ENCODE data around the gene TENT5C. TPM values are rescaled to one million over a fixed set of nuclear protein-coding genes. Genes with fewer than 3 reads are reported as not detected.

Gene TENT5C
- total and polyA plus RNA-seq, 2 of the 8 experiments (the other 6 are each of a cell fraction or from before 2014, with no cell fraction given): 0.38 to 0.99 TPM

GRCh38 chr1:117620440-117620839 is 14.6 kb downstream of the TENT5C start:
- no peak overlapping the region for H2BK15ac ChIP-seq (ENCODE audit: low read length)
- H3K4me1 ChIP-seq (replicated peaks in 1 of 4; ENCODE audit: control insufficient read depth in 3 of 4, insufficient read depth in 4 of 4, low read length in 3 of 4): no peaks in the 10 kb centered on the region
- TF ChIP-seq TEAD4 (IDR thresholded peaks at IDR 0.05; ENCODE audit: low read depth, low read length) (no peak), CBX5 (IDR thresholded peaks at IDR 0.05; ENCODE audit: low read depth, low read length) (no peak), GABPA (IDR thresholded peaks at IDR 0.05; ENCODE audit: borderline replicate concordance, insufficient read depth, low read length) (no peak), BACH1 (IDR thresholded peaks at IDR 0.05; ENCODE audit: low read length) (no peak), FOSL1 (IDR thresholded peaks at IDR 0.05; ENCODE audit: insufficient read depth, low read depth, low read length) (no peak), MAFK (IDR thresholded peaks at IDR 0.05; ENCODE audit: low read depth, low read length) (no peak), USF2 (IDR thresholded peaks at IDR 0.05; ENCODE audit: low read length) (no peak), JUN (IDR thresholded peaks at IDR 0.05; ENCODE audit: low read depth, low read length) (no peak), RXRA (IDR thresholded peaks at IDR 0.05; ENCODE audit: insufficient read depth, low read depth, low read length) (no peak), ASH2L (IDR thresholded peaks at IDR 0.05; ENCODE audit: low read length) (no peak), SAP30 (IDR thresholded peaks at IDR 0.05; ENCODE audit: insufficient read depth, insufficient replicate concordance, low read length) (no peak), SIX5 (IDR thresholded peaks at IDR 0.05; ENCODE audit: low read depth, low read length) (no peak), SP1 (IDR thresholded peaks at IDR 0.05; ENCODE audit: low read depth, low read length) (no peak)
- 88% methylated on average over 6 of the region's 6 CpGs; no CpG with 5 or more reads in 1 of the 2 experiments for WGBS, 2 experiments (ENCODE audit: extremely low coverage in 1 of 2, insufficient coverage in 1 of 2, insufficient read length in 1 of 2, insufficient replicate concordance in 2 of 2, low coverage in 1 of 2, low lambda C conversion rate in 2 of 2, missing lambda C conversion rate in 1 of 2)
- DNase-seq (ENCODE audit: low read depth in 1 of 2, low spot score in 2 of 2): no peak
- no peaks in the 10 kb centered on the region for H3K79me2 ChIP-seq (ENCODE audit: control insufficient read depth in 1 of 2, insufficient read depth in 2 of 2, low read length in 2 of 2)
- no peak overlapping the region for H2BK5ac ChIP-seq (ENCODE audit: low read depth, low read length)
- no peak overlapping the region for H3K4me3 ChIP-seq (ENCODE audit: extremely low read depth in 1 of 4, insufficient read depth in 2 of 4, low read depth in 3 of 4, low read length in 4 of 4)
- H3K18ac ChIP-seq (ENCODE audit: extremely low read depth, low read length): no peak overlapping the region
- no peak overlapping the region for H3K23ac ChIP-seq (ENCODE audit: insufficient read length)
- no peak overlapping the region for H4K8ac ChIP-seq (ENCODE audit: extremely low read depth, insufficient read depth, low read length)
- no peak for FAIRE-seq
- no peaks in the 10 kb centered on the region; the same call in 1 of the 2 replicates for H3K79me1 ChIP-seq (ENCODE audit: low read depth, low read length)
- H3K27ac ChIP-seq (ENCODE audit: low read depth, low read length): no peak overlapping the region
- no peak overlapping the region for H2BK12ac ChIP-seq (ENCODE audit: low read depth, low read length)
- no peaks in the 10 kb centered on the region for H4K20me1 ChIP-seq (replicated peaks in 1 of 2; ENCODE audit: control insufficient read depth in 1 of 2, insufficient read depth in 2 of 2, low read length in 2 of 2)
- POLR2A ChIA-PET (ENCODE audit: partially characterized antibody): interaction anchor here (0.9 to 1.2 kb wide), 2 partner anchors 10 to 14 kb away, joined by 3 to 4 read pairs; no protein-coding TSS in a partner anchor
- CTCF ChIA-PET (ENCODE audit: partially characterized antibody): no interaction called here
- H4K91ac ChIP-seq (replicated peaks; ENCODE audit: insufficient read length, low read length): no peak overlapping the region
- H2AK5ac ChIP-seq (ENCODE audit: low read depth, low read length): no peak overlapping the region
- no peaks in the 10 kb centered on the region for H3K23me2 ChIP-seq (ENCODE audit: low read depth, low read length)
- no peak overlapping the region for H4K5ac ChIP-seq (ENCODE audit: insufficient read length, low read depth, low read length)
- no peak overlapping the region for H2BK120ac ChIP-seq (replicated peaks; ENCODE audit: low read depth, low read length)
- H3K4ac ChIP-seq (replicated peaks; ENCODE audit: insufficient read length, low read depth, low read length): no peak overlapping the region
- H2AFZ ChIP-seq (ENCODE audit: low read length): no peak overlapping the region
- no peak overlapping the region for H3K56ac ChIP-seq (replicated peaks; ENCODE audit: insufficient read length, low read depth, low read length)
- H3K27me3 ChIP-seq (replicated peaks in 1 of 4; ENCODE audit: control insufficient read depth in 3 of 4, extremely low read depth in 1 of 4, insufficient read depth in 3 of 4, low read length in 3 of 4): no peaks in the 10 kb centered on the region
- no peak overlapping the region for H2BK20ac ChIP-seq (ENCODE audit: low read length)
- H3K14ac ChIP-seq (ENCODE audit: insufficient read length): no peak overlapping the region
- H3K4me2 ChIP-seq (ENCODE audit: insufficient read depth in 1 of 2, low read depth in 2 of 2, low read length in 2 of 2): no peak overlapping the region
- H3K36me3 ChIP-seq (ENCODE audit: control insufficient read depth in 2 of 4, insufficient read depth in 4 of 4, low read length in 3 of 4): no peaks in the 10 kb centered on the region; a peak in 1 of 8 replicates
- H3K9ac ChIP-seq (replicated peaks in 1 of 4; ENCODE audit: extremely low read depth in 1 of 4, low read depth in 3 of 4, low read length in 3 of 4): no peak overlapping the region
- H3K9me3 ChIP-seq (ENCODE audit: insufficient read depth in 2 of 2, low read depth in 1 of 2, low read length in 1 of 2): no peaks in the 10 kb centered on the region
